Caco-2 (cell line): ENCODE results near the gene SERAC1. TPM values are rescaled to one million over a fixed set of nuclear protein-coding genes. Genes with fewer than 3 reads are reported as not detected.
"Not testable (repeated sequence)": the region's sequence is repeated elsewhere in the genome, so short reads cannot be mapped to it uniquely, and the experiment has no call there.

Experiments used
- BruUV-seq: library from RNA; stranded (reverse); fragments of 400-500 nt; replicated peaks from 2 replicates; lab custom pipeline; 2021; lab: Mats Ljungman, UMichigan
- CTCF ChIA-PET: fragments of 300-600 bp; sonication (Branson Sonifier 250); formaldehyde crosslinking; loops from one replicate; lab custom pipeline; 2022; ENCODE audit warnings: antibody characterized with exemption; lab: Charles Lee
- POLR2A ChIA-PET: fragments of 300-600 bp; sonication (Branson Sonifier 250); formaldehyde crosslinking; loops from one replicate; lab custom pipeline; 2022; ENCODE audit warnings: antibody characterized with exemption; lab: Charles Lee
- DNase-seq, 2 experiments: peaks; one replicate each; pipeline versions ENCODE4 v3.0.0 to v3.0.0-alpha.2; 2020 to 2022
- H3K27me3 ChIP-seq: replicated peaks from 2 replicates; pipeline ENCODE4 v1.6.0; 2011; ENCODE audit warnings: low read length; ENCODE audit not compliant: control insufficient read depth, insufficient read depth
- H3K36me3 ChIP-seq: 2 replicates; pipeline ENCODE4 v1.5.1; 2011; ENCODE audit warnings: low read length; ENCODE audit not compliant: control insufficient read depth, insufficient read depth
- H3K4me1 ChIP-seq: fragments of 250-450 bp; sonication (Bioruptor Pico); 2 replicates; pipeline ENCODE4 v1.5.1; 2020; ENCODE audit warnings: mild to moderate bottlenecking
- H3K4me3 ChIP-seq: 2 replicates; pipeline ENCODE4 v1.5.1; 2011; ENCODE audit warnings: low read depth, mild to moderate bottlenecking, control low read depth, low read length
- H3K9me3 ChIP-seq: fragments of 250-450 bp; sonication (Bioruptor Pico); 2 replicates; pipeline ENCODE4 v1.5.1; 2020; ENCODE audit warnings: mild to moderate bottlenecking, moderate library complexity
- H3K27ac Mint-ChIP-seq: one replicate; pipeline ENCODE4 v1.8.0; 2022; ENCODE audit warnings: mixed read lengths; ENCODE audit not compliant: unreplicated experiment
- H3K27me3 Mint-ChIP-seq: one replicate; pipeline ENCODE4 v1.8.0; 2022; ENCODE audit warnings: mixed read lengths; ENCODE audit not compliant: insufficient read depth, unreplicated experiment
- H3K36me3 Mint-ChIP-seq: one replicate; pipeline ENCODE4 v1.8.0; 2022; ENCODE audit warnings: mild to moderate bottlenecking, mixed read lengths; ENCODE audit not compliant: insufficient read depth, unreplicated experiment
- H3K4me1 Mint-ChIP-seq: one replicate; pipeline ENCODE4 v1.8.0; 2022; ENCODE audit warnings: low read depth, mixed read lengths; ENCODE audit not compliant: unreplicated experiment
- H3K4me3 Mint-ChIP-seq: one replicate; pipeline ENCODE4 v1.8.0; 2022; ENCODE audit warnings: mild to moderate bottlenecking, moderate library complexity, mixed read lengths; ENCODE audit not compliant: unreplicated experiment
- H3K9me3 Mint-ChIP-seq: one replicate; pipeline ENCODE4 v1.8.0; 2022; ENCODE audit warnings: mixed read lengths; ENCODE audit not compliant: unreplicated experiment
- intact Hi-C: fragments of 100-400 bp; cut with micrococcal nuclease; formaldehyde crosslinking; loops from one replicate; pipeline ENCODE4 v1.10.0; 2022; ENCODE audit not compliant: unreplicated experiment
- total RNA-seq: library from RNA; stranded (reverse); gene quantifications from 2 replicates; pipeline ENCODE4 v1.2.3, GENCODE V29; 2022
- TF ChIP-seq, protein P1 (sequence below), 2 experiments: fragments of 200-600 bp in 1 of 2; IDR thresholded peaks; 1 replicate in 1 of 2; 2 replicates in 1 of 2; pipeline versions ENCODE4 v1.5.1 to v1.8.0; 2011 to 2022; ENCODE audit warnings: antibody characterized with exemption in 1 of 2, control low read depth in 1 of 2, inconsistent platforms in 1 of 2, low read depth in 1 of 2, low read length in 1 of 2, mild to moderate bottlenecking in 1 of 2, moderate library complexity in 1 of 2; ENCODE audit not compliant: insufficient read depth in 1 of 2, severe bottlenecking in 1 of 2, unreplicated experiment in 1 of 2

SERAC1 gene
- total RNA-seq, 1 experiment from 2014 or later: 7.4 TPM

GRCh38 chr6:158152659-158153058 lies 15.4 kb downstream of the SERAC1 start:
- Mint-ChIP-seq H3K27me3 (no peaks in the 10 kb centered on the region), H3K27ac (no peak overlapping the region), H3K4me1 (no peaks in the 10 kb centered on the region), H3K36me3 (peaks cover 4% of the 10 kb centered on the region), H3K4me3 (no peak overlapping the region), H3K9me3 (no peaks in the 10 kb centered on the region)
- no peak overlapping the region for H3K4me3 ChIP-seq
- TF ChIP-seq, protein P1, sequence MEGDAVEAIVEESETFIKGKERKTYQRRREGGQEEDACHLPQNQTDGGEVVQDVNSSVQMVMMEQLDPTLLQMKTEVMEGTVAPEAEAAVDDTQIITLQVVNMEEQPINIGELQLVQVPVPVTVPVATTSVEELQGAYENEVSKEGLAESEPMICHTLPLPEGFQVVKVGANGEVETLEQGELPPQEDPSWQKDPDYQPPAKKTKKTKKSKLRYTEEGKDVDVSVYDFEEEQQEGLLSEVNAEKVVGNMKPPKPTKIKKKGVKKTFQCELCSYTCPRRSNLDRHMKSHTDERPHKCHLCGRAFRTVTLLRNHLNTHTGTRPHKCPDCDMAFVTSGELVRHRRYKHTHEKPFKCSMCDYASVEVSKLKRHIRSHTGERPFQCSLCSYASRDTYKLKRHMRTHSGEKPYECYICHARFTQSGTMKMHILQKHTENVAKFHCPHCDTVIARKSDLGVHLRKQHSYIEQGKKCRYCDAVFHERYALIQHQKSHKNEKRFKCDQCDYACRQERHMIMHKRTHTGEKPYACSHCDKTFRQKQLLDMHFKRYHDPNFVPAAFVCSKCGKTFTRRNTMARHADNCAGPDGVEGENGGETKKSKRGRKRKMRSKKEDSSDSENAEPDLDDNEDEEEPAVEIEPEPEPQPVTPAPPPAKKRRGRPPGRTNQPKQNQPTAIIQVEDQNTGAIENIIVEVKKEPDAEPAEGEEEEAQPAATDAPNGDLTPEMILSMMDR (IDR thresholded peaks at IDR 0.05; ENCODE audit: insufficient read depth in 1 of 2, low read depth in 1 of 2, low read length in 1 of 2, severe bottlenecking in 1 of 2, unreplicated experiment in 1 of 2): no peak
- no peaks in the 10 kb centered on the region for H3K36me3 ChIP-seq
- no peak for DNase-seq
- H3K4me1 ChIP-seq: peaks cover 8% of the 10 kb centered on the region; the same call in 1 of the 2 replicates
- ChIA-PET CTCF (no interaction called here), POLR2A (no interaction called here)
- intact Hi-C loops: no loop called here
- H3K27me3 ChIP-seq: no peaks in the 10 kb centered on the region
- H3K9me3 ChIP-seq: no peaks in the 10 kb centered on the region
- BruUV-seq: no TSS peak

DNA sequence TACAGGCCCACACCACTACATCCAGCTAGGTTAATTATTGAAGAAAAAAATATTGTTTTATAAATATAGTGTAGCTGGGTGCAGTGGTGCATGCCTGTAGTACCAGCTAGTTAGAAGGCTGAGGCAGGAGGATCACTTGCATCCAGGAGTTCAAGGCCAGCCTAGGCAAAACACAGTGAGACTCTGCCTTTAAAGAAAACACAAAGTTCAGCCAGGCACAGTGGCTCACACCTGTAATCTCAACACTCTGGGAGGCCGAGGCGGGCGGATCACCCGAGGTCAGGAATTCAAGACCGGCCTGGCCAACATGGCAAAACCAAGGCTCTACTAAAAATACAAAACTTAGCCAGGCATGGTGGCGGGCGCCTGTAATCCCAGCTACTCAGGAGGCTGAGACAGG lies 16.0 kb downstream of the SERAC1 start:
- H3K4me3 ChIP-seq, H3K27me3 ChIP-seq, H3K9me3 Mint-ChIP-seq, H3K36me3 ChIP-seq, POLR2A ChIA-PET, H3K9me3 ChIP-seq, H3K4me1 Mint-ChIP-seq, BruUV-seq, H3K4me3 Mint-ChIP-seq, DNase-seq, H3K27me3 Mint-ChIP-seq, H3K36me3 Mint-ChIP-seq, intact Hi-C loops, H3K4me1 ChIP-seq, CTCF ChIA-PET, H3K27ac Mint-ChIP-seq: not testable (repeated sequence)

DNA sequence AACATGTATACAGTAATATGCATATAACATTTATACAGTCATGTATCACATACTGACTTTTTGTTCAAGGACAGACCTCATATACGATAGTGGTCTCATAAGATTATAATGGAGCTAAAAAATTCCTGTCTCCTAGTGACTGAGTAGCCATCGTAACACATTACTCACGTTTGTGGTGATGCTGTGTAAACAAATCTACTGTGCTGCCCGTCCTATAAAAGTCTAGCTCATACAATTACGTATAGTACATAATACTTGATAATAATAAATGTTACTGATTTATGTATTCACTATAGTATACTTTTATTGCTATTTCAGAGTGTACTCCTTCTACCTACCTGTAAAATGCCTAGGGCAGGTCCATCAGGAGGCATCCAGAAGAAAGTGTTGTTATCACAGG lies 17.4 kb downstream of the SERAC1 start:
- no peaks in the 10 kb centered on the region for H3K27me3 ChIP-seq
- no peaks in the 10 kb centered on the region for H3K9me3 Mint-ChIP-seq
- H3K9me3 ChIP-seq: no peaks in the 10 kb centered on the region
- TF ChIP-seq, protein P1 (IDR thresholded peaks at IDR 0.05; ENCODE audit: insufficient read depth in 1 of 2, low read depth in 1 of 2, low read length in 1 of 2, severe bottlenecking in 1 of 2, unreplicated experiment in 1 of 2): no peak
- peaks cover 8% of the 10 kb centered on the region; the same call in 1 of the 2 replicates for H3K4me1 ChIP-seq
- H3K4me3 ChIP-seq: no peak overlapping the region
- no peaks in the 10 kb centered on the region for H3K4me1 Mint-ChIP-seq
- no peak overlapping the region for H3K4me3 Mint-ChIP-seq
- DNase-seq: no peak
- POLR2A ChIA-PET: interaction anchor here (0.6 kb wide), 1 partner anchor 721 kb away, joined by 4 read pairs; no protein-coding TSS in a partner anchor
- H3K36me3 ChIP-seq: peaks cover 2% of the 10 kb centered on the region; the same call in 1 of the 2 replicates
- no peak overlapping the region for H3K27ac Mint-ChIP-seq
- no TSS peak for BruUV-seq
- no peaks in the 10 kb centered on the region for H3K27me3 Mint-ChIP-seq
- peaks cover 12% of the 10 kb centered on the region for H3K36me3 Mint-ChIP-seq
- intact Hi-C loops: no loop called here
- CTCF ChIA-PET: no interaction called here
